ENCODE results near the gene PA2G4.

The PA2G4 gene

GRCh38 chr12:56126732-56127239, 22.4 kb downstream of the PA2G4 start:
- peak; percentile 69 for DNase-seq (ENCODE audit: low spot score)

DNA sequence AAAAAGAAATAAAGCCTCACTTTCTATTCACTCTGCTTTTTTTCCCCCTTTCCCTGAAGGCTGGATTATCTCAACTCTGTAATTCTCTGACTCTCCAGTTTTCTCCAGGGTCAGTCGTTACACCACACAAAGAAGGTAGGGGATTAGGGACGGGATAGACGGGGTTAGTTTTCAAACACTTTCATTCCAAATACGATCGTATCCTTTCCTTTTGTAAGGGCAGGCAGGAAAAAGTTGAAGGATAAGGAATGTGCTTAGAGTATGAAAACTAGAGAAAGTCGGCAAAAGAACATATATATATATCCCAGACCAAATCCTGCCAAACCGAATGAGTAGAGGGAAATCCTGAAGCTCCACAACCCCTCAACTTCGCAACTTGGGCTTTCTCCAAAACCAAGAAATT, 23.1 kb downstream of the PA2G4 start:
- DNase-seq (ENCODE audit: low spot score) = no peak

DNA sequence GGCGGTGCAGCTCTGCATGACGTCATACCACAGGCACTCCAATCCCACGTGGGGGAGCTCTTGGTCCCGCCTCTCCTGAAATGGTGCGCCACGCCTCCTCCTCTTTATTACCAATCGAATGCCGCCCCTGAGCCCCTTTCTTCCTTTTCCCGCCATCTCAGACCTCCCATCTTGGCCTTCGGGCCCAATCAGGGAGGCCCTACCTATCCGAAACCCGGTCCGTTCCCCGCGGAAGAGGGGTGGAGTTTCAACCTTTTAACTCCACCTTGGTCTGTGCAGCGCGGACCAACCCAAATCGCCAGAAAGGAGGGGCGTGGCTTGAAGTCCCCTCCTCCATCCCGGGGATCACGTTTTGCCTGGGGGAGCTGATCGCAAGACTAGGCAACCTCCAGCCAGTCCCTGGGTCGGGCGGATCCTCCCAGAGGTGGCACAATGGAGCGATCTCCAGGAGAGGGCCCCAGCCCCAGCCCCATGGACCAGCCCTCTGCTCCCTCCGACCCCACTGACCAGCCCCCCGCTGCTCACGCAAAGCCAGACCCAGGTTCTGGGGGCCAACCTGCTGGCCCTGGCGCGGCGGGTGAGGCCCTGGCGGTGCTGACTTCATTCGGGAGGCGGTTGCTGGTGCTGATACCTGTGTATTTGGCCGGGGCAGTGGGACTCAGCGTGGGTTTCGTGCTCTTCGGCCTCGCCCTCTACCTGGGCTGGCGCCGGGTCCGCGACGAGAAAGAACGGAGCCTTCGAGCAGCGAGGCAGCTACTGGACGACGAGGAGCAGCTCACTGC, 23.7 kb downstream of the PA2G4 start, which contains the start of gene ESYT1:
TSS of gene ESYT1 (plus strand) at position 380 of the 782 bp plus-strand sequence. CDS start at position 433, 53 bp downstream.
- peak; percentile 97 for DNase-seq (ENCODE audit: low spot score)

DNA sequence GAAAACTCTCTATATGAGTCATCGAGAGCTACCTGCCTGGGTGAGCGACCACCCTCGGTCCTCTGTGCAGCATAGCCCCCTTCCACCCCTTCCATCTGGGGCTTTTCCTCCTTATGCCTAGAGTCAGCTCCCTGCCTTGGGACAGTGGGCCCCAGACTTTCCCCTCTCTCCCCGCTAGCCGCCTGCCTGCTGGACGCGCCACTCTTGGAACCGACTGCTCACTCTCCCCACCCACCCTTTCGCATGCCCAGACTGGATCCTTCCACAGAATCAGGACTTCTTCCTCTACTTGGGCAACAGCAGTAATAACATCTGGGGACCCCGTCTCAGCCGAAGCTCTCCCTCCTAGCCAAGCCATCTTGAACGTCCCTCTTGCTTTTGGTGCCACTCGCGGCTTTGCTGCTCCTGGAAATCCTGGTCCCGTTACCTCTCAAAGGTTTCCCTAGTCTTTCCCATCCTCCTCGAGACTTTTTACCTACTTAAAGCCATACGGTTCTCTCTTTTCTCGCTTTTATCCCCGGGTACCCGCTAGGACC, 24.4 kb downstream of the PA2G4 start:
- no peak for DNase-seq (ENCODE audit: low spot score)

DNA sequence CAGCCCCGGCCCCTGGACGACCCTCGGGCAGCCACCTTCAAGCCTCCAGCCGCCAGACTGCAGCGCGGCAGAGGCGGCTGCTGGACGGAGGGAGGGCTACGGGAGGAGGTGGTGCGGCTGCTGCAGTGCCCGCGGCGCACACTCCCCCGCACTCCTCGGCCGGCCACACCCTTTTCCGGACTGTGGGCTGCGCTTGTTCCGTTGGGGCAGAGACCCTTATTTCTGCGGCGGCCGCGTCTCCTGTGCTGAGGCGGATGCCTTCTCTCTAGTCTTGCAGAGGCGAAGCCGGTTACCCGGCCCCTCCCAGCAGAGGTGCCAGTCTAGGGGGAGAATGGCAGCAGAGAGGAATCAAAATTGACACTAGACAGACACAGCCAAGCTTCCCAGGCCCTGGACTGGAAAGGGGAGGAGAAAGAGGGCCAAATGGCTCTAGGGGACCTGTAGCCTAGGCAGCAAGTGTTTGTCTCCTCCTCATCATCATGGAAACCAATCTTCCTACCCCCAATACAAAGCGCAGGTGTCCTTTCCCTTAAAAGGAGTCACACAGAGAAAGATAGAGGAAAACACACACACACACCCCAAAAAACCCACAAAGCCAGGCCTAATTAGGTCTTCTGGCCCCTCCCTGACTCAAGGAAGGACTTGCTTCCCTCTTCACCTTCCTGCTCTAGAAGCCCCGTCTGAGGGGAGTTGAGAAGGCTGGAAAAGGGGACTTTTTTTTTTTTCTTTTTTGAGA, 25.0 kb downstream of the PA2G4 start:
- DNase-seq (ENCODE audit: low spot score) = peak; percentile 48

- DNase-seq (ENCODE audit: low spot score) = no peak
Measured at GRCh38 chr12:56129942-56130495, 25.7 kb downstream of the PA2G4 start.

GRCh38 chr12:56130876-56131275, 26.5 kb downstream of the PA2G4 start:
- no peak for DNase-seq (ENCODE audit: low spot score)

GRCh38 chr12:56134897-56135296, 30.5 kb downstream of the PA2G4 start:
- DNase-seq (ENCODE audit: low spot score) = no peak

GRCh38 chr12:56137853-56138571, 33.7 kb downstream of the PA2G4 start:
- DNase-seq (ENCODE audit: low spot score) = no peak

- no peak for DNase-seq (ENCODE audit: low spot score)
Measured at GRCh38 chr12:56141946-56142784, 37.8 kb downstream of the PA2G4 start.

- DNase-seq (ENCODE audit: low spot score) = no peak
Measured at GRCh38 chr12:56143217-56143616, 38.9 kb downstream of the PA2G4 start.

DNA sequence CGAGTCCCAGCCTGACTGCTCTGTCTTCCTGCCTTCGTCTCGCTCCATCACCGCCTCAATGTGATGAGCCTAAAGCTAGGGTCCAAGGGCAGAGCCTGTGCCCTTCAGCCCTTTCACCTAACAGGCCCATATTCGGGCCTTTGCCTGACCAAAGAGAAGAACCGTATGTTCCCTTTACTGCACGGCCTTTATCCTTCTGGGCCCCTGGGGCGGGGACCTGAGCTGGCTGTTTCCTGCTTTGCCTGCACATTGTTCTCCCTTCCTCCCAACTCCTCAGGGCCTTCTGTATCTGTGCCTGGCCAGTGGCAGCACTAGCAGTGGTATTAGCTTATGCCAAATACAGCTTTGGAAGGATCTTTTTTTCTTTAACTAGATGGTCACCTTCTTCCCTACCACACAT, 39.5 kb downstream of the PA2G4 start:
- DNase-seq (ENCODE audit: low spot score) = no peak

- DNase-seq (ENCODE audit: low spot score) = no peak
Measured at GRCh38 chr12:56145217-56145616, 40.9 kb downstream of the PA2G4 start.

GRCh38 chr12:56146492-56147460, 42.4 kb downstream of the PA2G4 start:
- no peak for DNase-seq (ENCODE audit: low spot score)

- DNase-seq (ENCODE audit: low spot score) = peak; percentile 74
Measured at GRCh38 chr12:56150563-56150962, 46.2 kb downstream of the PA2G4 start.

DNA sequence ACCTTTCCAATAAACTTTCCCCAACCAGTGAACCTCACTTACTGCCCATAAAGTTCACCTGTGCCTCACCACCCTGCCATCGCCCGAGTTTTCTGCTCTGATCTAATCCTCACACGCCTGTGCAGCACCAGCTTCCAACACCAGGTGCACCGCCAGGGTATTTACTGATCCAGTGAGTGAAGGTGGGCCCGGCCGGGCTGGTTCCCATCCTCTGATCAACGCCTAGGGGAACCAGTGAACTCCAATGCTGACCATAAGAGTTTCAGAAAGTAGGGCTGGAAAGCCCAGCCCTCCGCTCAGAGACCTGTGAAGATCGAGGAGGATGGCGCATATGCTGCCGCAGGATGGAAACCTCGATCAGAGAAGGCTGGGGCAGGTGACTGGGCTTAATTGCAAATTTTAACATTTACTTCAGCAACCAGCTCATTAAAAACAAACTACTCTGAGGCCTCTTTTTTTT, 47.3 kb downstream of the PA2G4 start:
- peak; percentile 67 for DNase-seq (ENCODE audit: low spot score)

DNA sequence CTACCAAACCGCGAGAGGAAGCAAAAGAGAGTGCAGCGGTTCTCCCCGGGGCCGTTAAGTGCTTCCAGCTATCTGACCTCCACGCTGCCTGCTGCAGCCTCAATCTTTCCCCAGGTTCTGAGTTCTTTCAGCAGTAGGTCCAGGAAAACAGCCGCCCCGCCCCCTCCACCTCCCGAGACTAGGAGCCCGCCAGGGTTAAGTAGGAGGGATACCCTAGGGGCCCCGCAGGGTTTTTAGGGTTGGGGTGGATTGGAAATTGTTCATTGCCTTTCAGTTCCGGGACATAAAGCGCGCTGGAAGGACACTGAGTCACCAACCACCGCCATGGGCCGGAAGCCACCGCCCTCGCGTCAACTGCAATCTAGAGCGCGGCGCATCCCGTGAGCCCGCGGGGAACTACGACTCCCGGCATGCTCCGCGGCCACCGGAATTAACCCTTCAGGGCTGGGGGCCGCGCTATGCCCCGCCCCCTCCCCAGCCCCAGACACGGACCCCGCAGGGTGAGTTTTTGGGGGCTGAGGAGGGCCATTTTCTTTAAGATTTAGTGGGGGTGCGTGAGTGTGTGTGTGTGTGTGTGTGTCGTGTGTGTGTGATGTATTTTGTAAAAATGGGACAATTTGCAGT, 47.9 kb downstream of the PA2G4 start, which contains the start of gene MYL6B:
TSS of gene MYL6B (plus strand) at position 456 of the 624 bp plus-strand sequence. CDS start 1,332 bp downstream, outside the sequence.
- DNase-seq (ENCODE audit: low spot score) = peak; percentile 91

- no peak for DNase-seq (ENCODE audit: low spot score)
Measured at GRCh38 chr12:56152756-56153677, 48.7 kb downstream of the PA2G4 start.

All from hematopoietic multipotent progenitor cell treated with erythropoietin and hydrocortisone succinate and interleukin-3 and kit ligand, for 17 days (in vitro differentiated cells).